ENCODE data around the gene PPIE. TPM values are rescaled to one million over a fixed set of nuclear protein-coding genes. Genes with fewer than 3 reads are reported as not detected.

Gene PPIE
- total RNA-seq, 2 experiments from 2014 or later: 54.5 to 71.9 TPM

DNA sequence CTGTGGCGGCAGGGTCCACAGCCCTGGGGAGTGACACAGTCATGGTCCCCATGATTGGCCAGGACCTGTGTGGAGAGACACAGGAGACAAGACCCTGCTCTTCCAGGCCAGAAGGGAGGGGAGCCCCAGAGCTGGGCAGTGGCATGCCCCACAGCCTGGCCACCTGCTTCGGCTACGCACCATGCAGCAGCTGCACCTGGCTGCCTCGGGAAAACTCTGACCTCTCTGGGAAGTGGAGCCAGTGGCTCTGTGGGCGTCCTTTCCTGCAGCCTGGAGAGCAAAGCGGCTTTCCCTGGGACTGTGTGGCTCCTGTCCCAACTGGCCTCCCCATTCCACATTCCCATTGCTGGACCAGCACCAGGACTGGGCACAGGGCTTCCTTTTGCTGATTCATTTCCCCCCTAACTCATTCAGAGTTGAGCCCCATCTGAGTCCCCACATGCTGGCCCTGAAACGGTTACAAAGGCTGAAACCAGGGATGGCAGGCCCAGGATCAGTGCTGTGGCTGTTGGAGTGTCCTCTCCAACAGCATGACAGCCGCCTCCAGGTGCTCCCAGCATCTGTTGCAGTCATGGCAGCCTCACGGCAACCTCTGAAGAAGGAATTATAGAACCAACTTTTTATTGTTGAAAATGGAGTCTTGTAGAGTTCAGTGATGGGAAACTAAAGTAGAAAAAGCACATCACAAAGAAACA lies 17.4 kb downstream of the PPIE start:
- TF ChIP-seq EZH2phosphoT487 (IDR thresholded peaks at IDR 0.05; ENCODE audit: borderline replicate concordance, low read depth, low read length) (no peak), CTCF (conservative IDR thresholded peaks at IDR 0.05; ENCODE audit: low read length) (no peak)
- peaks cover 81% of the 10 kb centered on the region for H3K36me3 ChIP-seq (ENCODE audit: insufficient read depth, low read length)
- no peaks in the 10 kb centered on the region for H3K79me2 ChIP-seq (ENCODE audit: insufficient read depth, low read depth, low read length)
- H3K9me3 ChIP-seq (ENCODE audit: low read length): no peaks in the 10 kb centered on the region
- POLR2A ChIA-PET: no interaction called here
- H2AFZ ChIP-seq (ENCODE audit: low read length): no peak overlapping the region
- BruUV-seq (replicated peaks): no TSS peak
- no peak overlapping the region for H3K4me3 ChIP-seq (ENCODE audit: low read depth, low read length, poor library complexity, severe bottlenecking)
- intact Hi-C loops (cut with micrococcal nuclease; ENCODE audit: unreplicated experiment): no loop called here
- CTCF ChIA-PET (ENCODE audit: unreplicated experiment): no interaction called here
- no peak overlapping the region for H3K27ac ChIP-seq (ENCODE audit: low read depth, low read length, poor library complexity, severe bottlenecking)
- no peaks in the 10 kb centered on the region for H4K20me1 ChIP-seq (ENCODE audit: insufficient read depth, low read length)
- no peak for DNase-seq (ENCODE audit: low spot score)
- no peak overlapping the region for H3K4me2 ChIP-seq (ENCODE audit: low read length)
- no peaks in the 10 kb centered on the region for H3K9me2 ChIP-seq (ENCODE audit: insufficient read depth, low read length)
- no peaks in the 10 kb centered on the region for H3K4me1 ChIP-seq (ENCODE audit: insufficient read depth, low read length, poor library complexity, severe bottlenecking)

DNA sequence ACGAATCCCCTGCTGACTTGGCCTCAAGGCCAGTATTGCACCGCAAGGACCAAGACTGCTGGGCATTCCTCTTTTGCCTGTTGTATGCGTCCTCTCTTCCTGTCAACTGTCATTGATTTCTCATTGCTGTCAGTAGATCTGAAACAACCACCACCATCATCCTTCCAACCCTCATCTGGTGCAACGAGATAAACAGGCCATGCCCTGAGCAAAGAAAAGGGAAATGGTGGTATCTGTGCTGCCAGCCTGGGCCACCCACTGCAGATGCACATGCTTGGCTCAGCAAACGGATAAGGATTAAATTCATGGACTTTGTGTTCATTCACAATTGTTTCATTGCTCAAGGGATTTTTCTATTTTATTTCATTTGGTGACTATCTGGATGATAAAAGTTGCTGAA lies 18.8 kb downstream of the PPIE start:
- no peak overlapping the region for H3K4me3 ChIP-seq (ENCODE audit: low read depth, low read length, poor library complexity, severe bottlenecking)
- intact Hi-C loops (cut with micrococcal nuclease; ENCODE audit: unreplicated experiment): no loop called here
- H2AFZ ChIP-seq (ENCODE audit: low read length): no peak overlapping the region
- H3K4me1 ChIP-seq (ENCODE audit: insufficient read depth, low read length, poor library complexity, severe bottlenecking): no peaks in the 10 kb centered on the region
- H3K4me2 ChIP-seq (ENCODE audit: low read length): no peak overlapping the region
- H3K27ac ChIP-seq (ENCODE audit: low read depth, low read length, poor library complexity, severe bottlenecking): no peak overlapping the region
- TF ChIP-seq CTCF (conservative IDR thresholded peaks at IDR 0.05; ENCODE audit: low read length): no peak
- no peaks in the 10 kb centered on the region for H3K9me3 ChIP-seq (ENCODE audit: low read length)
- ChIA-PET POLR2A (no interaction called here), CTCF (ENCODE audit: unreplicated experiment) (no interaction called here)
- DNase-seq (ENCODE audit: low spot score): no peak
- BruUV-seq (replicated peaks): no TSS peak
- peaks cover 67% of the 10 kb centered on the region for H3K36me3 ChIP-seq (ENCODE audit: insufficient read depth, low read length)
- H3K79me2 ChIP-seq (ENCODE audit: insufficient read depth, low read depth, low read length): no peaks in the 10 kb centered on the region
- H4K20me1 ChIP-seq (ENCODE audit: insufficient read depth, low read length): no peaks in the 10 kb centered on the region
- H3K9me2 ChIP-seq (ENCODE audit: insufficient read depth, low read length): no peaks in the 10 kb centered on the region

- intact Hi-C loops (cut with micrococcal nuclease; ENCODE audit: unreplicated experiment): no loop called here
- ChIA-PET POLR2A (no interaction called here), CTCF (ENCODE audit: unreplicated experiment) (no interaction called here)
- Histone ChIP-seq H3K27ac (ENCODE audit: low read depth, low read length, poor library complexity, severe bottlenecking) (no peak overlapping the region), H3K36me3 (ENCODE audit: insufficient read depth, low read length) (peaks cover 54% of the 10 kb centered on the region), H3K79me2 (ENCODE audit: insufficient read depth, low read depth, low read length) (no peaks in the 10 kb centered on the region), H3K4me3 (ENCODE audit: low read depth, low read length, poor library complexity, severe bottlenecking) (no peak overlapping the region), H3K9me2 (ENCODE audit: insufficient read depth, low read length) (no peaks in the 10 kb centered on the region), H3K9me3 (ENCODE audit: low read length) (no peaks in the 10 kb centered on the region), H2AFZ (ENCODE audit: low read length) (no peak overlapping the region), H4K20me1 (ENCODE audit: insufficient read depth, low read length) (no peaks in the 10 kb centered on the region), H3K4me1 (ENCODE audit: insufficient read depth, low read length, poor library complexity, severe bottlenecking) (no peaks in the 10 kb centered on the region), H3K4me2 (ENCODE audit: low read length) (no peak overlapping the region)
- TF ChIP-seq CTCF (conservative IDR thresholded peaks at IDR 0.05; ENCODE audit: low read length): no peak
- TF ChIP-seq EZH2phosphoT487 (IDR thresholded peaks at IDR 0.05; ENCODE audit: borderline replicate concordance, low read depth, low read length): no peak
- BruUV-seq (replicated peaks): no TSS peak
- DNase-seq (ENCODE audit: low spot score): no peak
These were observed 20.1 kb downstream of the PPIE start for GRCh38 chr1:39758556-39759435.
